Measurements from ENCODE around the gene RPUSD3. TPM values are rescaled to one million over a fixed set of nuclear protein-coding genes. Genes with fewer than 3 reads are reported as not detected.

The RPUSD3 gene
- total and polyA plus RNA-seq, 7 donors = 39.7 to 64.2 (median 49.4) TPM

DNA sequence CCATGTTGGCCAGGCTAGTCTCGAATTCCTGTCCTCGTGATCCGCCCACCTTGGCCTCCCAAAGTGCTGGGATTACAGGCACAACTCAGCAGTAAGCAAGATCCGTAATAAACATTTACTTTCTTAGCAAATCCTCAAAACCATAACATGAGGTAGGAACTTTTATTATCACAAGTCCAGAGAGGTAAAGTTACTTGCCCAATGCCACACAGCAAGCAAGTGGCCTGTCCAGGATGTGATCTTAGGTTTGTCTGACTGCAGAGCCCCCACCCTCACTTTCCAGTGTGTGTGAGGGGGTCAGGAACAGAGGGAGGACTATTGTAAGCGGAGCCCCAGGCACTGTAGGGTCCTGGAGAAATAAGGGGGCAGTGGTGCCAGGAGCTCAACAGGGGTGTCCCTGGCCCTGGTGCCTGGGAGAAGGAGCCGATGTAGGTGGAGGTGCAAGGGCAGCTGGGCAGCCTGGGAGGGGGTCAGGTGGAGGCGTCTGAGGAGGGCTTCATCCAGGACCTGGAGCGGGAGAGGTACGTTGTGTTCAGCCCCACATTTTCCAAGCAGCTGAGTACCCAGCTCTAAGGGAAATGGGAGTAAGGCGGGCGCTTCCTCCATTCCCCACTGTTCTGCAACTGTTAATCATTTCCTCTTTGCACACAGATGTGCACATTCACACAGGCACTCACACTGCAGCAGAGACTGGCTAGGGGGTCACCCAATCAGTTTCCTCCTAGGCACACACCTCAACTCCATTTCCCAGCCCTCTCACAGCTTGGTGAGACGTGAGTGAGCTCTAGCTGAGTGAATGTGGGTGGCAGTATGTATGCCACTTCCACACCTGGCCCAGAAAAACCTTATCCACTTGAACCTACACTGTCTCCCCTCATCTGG, 5.9 kb downstream of the RPUSD3 start:
- Histone ChIP-seq H3K4me1 (peaks cover 8% of the 10 kb centered on the region), H3K4me3 (no peak overlapping the region), H3K27me3 (ENCODE audit: insufficient read depth in 3 of 3, low read length in 2 of 3) (no peaks in the 10 kb centered on the region), H3K36me3 (ENCODE audit: insufficient read depth in 1 of 2, low read depth in 1 of 2) (peaks cover 4 to 88% of the 10 kb centered on the region in 2 donors), H3K27ac (no peak overlapping the region), H3K9me3 (no peaks in the 10 kb centered on the region)
- intact Hi-C loops (cut with DNase I) = no loop called here
- WGBS, 3 donors = 85 to 91% (median 88%) methylated on average over 12 of the region's 12 CpGs
- TF ChIP-seq, protein P1, sequence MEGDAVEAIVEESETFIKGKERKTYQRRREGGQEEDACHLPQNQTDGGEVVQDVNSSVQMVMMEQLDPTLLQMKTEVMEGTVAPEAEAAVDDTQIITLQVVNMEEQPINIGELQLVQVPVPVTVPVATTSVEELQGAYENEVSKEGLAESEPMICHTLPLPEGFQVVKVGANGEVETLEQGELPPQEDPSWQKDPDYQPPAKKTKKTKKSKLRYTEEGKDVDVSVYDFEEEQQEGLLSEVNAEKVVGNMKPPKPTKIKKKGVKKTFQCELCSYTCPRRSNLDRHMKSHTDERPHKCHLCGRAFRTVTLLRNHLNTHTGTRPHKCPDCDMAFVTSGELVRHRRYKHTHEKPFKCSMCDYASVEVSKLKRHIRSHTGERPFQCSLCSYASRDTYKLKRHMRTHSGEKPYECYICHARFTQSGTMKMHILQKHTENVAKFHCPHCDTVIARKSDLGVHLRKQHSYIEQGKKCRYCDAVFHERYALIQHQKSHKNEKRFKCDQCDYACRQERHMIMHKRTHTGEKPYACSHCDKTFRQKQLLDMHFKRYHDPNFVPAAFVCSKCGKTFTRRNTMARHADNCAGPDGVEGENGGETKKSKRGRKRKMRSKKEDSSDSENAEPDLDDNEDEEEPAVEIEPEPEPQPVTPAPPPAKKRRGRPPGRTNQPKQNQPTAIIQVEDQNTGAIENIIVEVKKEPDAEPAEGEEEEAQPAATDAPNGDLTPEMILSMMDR (IDR thresholded peaks at IDR 0.05) = no peak
- DNase-seq (no peak), ATAC-seq (no peak)

DNA sequence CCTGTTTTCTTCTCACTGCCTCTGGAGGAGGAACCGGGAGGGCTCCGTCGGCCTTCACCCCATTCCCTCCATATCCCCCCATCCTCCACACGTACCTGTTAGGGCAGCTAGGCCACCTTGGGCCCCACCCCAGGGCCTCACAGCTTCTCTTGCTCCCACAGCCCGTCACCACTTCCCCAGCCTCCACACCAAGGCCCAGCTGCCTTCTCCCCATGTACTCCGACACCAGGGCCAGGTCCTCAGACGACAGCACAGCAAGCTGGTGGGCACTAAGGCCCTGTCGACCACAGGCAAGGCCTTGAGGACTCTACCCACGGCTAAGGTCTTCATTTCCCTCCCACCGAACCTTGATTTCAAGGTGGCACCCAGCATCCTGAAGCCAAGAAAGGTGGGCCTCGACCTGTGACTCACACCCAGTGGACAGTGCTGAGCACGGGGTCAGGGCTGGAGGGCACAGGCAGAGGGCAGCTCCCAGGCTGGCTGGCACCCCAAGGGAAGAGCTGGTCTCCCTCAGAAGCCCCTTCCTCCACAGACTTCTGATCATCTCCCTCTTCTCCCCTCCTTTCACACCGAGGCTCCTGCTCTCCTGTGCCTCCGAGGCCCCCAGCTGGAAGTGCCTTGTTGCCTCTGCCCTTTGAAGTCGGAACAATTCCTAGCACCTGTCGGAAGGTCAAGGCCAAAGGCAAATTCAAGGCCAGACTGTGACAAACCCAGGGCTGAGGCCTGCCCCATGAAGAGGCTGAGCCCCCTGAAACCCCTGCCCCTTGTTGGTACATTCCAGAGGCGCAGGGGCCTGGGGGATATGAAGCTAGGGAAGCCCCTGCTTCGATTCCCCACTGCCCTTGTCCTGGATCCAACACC, 9.1 kb downstream of the RPUSD3 start:
- no peaks in the 10 kb centered on the region for H3K9me3 ChIP-seq
- ATAC-seq = no peak
- intact Hi-C loops (cut with DNase I) = no loop called here
- TF ChIP-seq, protein P1 (IDR thresholded peaks at IDR 0.05) = no peak
- no peaks in the 10 kb centered on the region for H3K4me1 ChIP-seq
- no peak for DNase-seq
- WGBS, 3 donors = 77 to 84% (median 79%) methylated on average over 18 of the region's 18 CpGs
- peaks cover 4 to 80% of the 10 kb centered on the region in 2 donors for H3K36me3 ChIP-seq (ENCODE audit: insufficient read depth in 1 of 2, low read depth in 1 of 2)
- no peak overlapping the region for H3K27ac ChIP-seq
- H3K4me3 ChIP-seq = no peak overlapping the region
- no peaks in the 10 kb centered on the region for H3K27me3 ChIP-seq (ENCODE audit: insufficient read depth in 3 of 3, low read length in 2 of 3)

DNA sequence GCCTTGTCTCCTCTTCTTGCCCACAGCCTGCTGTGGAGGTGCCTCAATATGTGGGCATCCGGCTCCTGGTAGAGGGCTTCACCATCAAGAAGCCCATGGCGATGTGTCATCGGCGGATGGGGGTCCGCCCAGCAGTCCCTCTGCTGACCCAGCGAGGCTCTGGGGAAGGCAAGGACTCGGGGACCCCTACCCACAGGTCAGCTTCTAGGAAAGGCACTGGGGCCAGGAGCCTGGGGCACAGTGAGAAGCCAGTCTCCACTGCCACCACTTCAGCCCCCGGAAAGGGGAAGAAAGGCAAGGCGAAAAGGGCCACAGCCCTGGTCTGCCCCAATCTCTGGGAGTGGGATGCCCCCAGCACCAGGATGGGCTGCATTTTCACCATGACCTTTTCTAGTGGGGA, 10.7 kb downstream of the RPUSD3 start:
- Histone ChIP-seq H3K27ac (no peak overlapping the region), H3K36me3 (ENCODE audit: insufficient read depth in 1 of 2, low read depth in 1 of 2) (peaks cover 4 to 73% of the 10 kb centered on the region in 2 donors), H3K4me1 (no peaks in the 10 kb centered on the region), H3K4me3 (no peak overlapping the region), H3K27me3 (ENCODE audit: insufficient read depth in 3 of 3, low read length in 2 of 3) (no peaks in the 10 kb centered on the region), H3K9me3 (no peaks in the 10 kb centered on the region)
- ATAC-seq (no peak), DNase-seq (no peak)
- WGBS, 3 donors = 91 to 99% (median 97%) methylated on average over 9 of the region's 9 CpGs
- TF ChIP-seq, protein P1 (IDR thresholded peaks at IDR 0.05) = no peak
- intact Hi-C loops (cut with DNase I) = no loop called here

DNA sequence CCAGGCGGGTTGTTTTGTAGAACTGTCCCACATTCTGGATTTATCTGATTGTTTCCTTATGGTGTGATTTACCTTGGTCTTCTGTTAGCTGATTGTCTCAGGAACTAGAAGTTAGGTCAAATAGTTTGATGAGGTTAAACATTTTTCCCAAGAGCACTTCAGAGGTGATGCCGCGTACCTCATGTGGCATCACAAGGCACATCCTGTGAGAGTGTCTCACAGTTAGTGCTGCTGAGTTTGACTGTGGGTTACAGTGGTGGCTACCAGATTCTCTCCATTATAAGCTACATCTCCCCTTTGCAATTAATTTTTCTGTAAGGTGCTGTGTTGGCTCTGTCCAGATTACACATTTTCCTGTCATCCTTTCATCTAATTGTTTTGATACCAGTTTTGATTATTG, 12.6 kb downstream of the RPUSD3 start:
- peaks cover 4 to 58% of the 10 kb centered on the region in 2 donors for H3K36me3 ChIP-seq (ENCODE audit: insufficient read depth in 1 of 2, low read depth in 1 of 2)
- ATAC-seq = no peak
- H3K27ac ChIP-seq = no peak overlapping the region
- no peaks in the 10 kb centered on the region for H3K4me1 ChIP-seq
- no peak overlapping the region for H3K4me3 ChIP-seq
- H3K27me3 ChIP-seq (ENCODE audit: insufficient read depth in 3 of 3, low read length in 2 of 3) = no peaks in the 10 kb centered on the region
- no peak for DNase-seq
- H3K9me3 ChIP-seq = no peaks in the 10 kb centered on the region
- WGBS, 3 donors = 92 to 94% (median 93%) methylated on average over 3 of the region's 3 CpGs
- TF ChIP-seq, protein P1 (IDR thresholded peaks at IDR 0.05) = no peak
- intact Hi-C loops (cut with DNase I) = no loop called here
